ENCODE results near the gene NFIC.

DNA sequence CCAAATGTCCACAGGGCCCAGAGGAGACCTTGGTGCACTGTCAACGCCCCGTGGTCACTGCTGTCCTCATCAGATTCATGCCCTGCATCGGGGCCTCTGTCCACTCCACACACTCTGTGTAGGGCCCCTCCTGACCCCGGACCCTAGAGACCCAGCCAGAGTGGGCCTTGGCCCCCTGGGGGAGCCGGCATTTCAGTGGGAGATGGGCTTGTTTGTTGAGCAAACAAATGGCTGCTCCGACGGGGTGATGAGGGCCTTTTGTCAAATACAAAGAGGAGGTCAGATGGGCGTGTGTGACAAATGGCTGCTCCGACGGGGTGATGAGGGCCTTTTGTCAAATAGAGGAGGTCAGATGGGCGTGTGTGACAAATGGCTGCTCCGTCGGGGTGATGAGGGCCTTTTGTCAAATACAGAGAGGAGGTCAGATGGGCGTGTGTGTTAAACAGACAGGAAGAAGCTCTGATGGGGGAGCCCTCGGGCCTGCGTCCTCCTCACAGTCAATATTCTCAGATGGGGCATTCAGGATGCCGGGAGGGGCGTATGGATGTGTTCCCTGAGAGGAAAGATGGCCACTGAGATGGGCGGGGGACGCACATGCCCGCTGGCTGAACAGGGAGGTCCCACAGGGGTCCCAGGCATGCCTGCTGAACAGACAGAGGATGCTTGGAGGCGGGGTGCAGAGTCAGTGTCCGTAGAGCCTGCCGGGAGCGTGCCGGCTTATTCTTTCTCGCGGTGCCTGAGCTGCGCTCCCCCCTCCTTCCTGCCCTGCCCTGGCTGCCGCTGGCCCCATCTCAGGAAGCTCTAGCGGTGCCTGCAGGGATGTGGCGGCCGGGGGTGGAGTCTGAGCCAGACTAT is 77.7 kb downstream of the NFIC start:
- no peak for TF ChIP-seq POLR2A (IDR thresholded peaks at IDR 0.05)
- TF ChIP-seq, protein P1, sequence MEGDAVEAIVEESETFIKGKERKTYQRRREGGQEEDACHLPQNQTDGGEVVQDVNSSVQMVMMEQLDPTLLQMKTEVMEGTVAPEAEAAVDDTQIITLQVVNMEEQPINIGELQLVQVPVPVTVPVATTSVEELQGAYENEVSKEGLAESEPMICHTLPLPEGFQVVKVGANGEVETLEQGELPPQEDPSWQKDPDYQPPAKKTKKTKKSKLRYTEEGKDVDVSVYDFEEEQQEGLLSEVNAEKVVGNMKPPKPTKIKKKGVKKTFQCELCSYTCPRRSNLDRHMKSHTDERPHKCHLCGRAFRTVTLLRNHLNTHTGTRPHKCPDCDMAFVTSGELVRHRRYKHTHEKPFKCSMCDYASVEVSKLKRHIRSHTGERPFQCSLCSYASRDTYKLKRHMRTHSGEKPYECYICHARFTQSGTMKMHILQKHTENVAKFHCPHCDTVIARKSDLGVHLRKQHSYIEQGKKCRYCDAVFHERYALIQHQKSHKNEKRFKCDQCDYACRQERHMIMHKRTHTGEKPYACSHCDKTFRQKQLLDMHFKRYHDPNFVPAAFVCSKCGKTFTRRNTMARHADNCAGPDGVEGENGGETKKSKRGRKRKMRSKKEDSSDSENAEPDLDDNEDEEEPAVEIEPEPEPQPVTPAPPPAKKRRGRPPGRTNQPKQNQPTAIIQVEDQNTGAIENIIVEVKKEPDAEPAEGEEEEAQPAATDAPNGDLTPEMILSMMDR (IDR thresholded peaks at IDR 0.05) = peak in 2 of 6 experiments; percentile 11 to 14

Data from upper lobe of left lung (tissue), 4 donors.